ENCODE results near the gene BCL11B. TPM values are rescaled to one million over a fixed set of nuclear protein-coding genes. Genes with fewer than 3 reads are reported as not detected.

The BCL11B gene
- total and polyA plus RNA-seq, 2 experiments from 2014 or later = 0.04 to 2.8 TPM

- Histone ChIP-seq H3K4me1 (ENCODE audit: low read depth) (no peaks in the 10 kb centered on the region), H3K27me3 (no peaks in the 10 kb centered on the region), H3K4me3 (no peak overlapping the region), H3K36me3 (no peaks in the 10 kb centered on the region), H3K27ac (no peak overlapping the region), H3K9me3 (ENCODE audit: low read depth) (no peaks in the 10 kb centered on the region)
- DNase-seq (ENCODE audit: low read depth in 1 of 2, low spot score in 1 of 2) = no peak
- no peak for TF ChIP-seq CTCF (IDR thresholded peaks at IDR 0.05; ENCODE audit: low read depth, low read length)
Observed at GRCh38 chr14:99128185-99128584, 143.8 kb downstream of the BCL11B start.

- Histone ChIP-seq H3K9me3 (ENCODE audit: low read depth) (no peaks in the 10 kb centered on the region), H3K27ac (no peak overlapping the region), H3K36me3 (no peaks in the 10 kb centered on the region), H3K4me3 (no peak overlapping the region), H3K27me3 (no peaks in the 10 kb centered on the region), H3K4me1 (ENCODE audit: low read depth) (no peaks in the 10 kb centered on the region)
- no peak for TF ChIP-seq CTCF (IDR thresholded peaks at IDR 0.05; ENCODE audit: low read depth, low read length)
- peak in 1 of 2 donors; percentile 64 for DNase-seq (ENCODE audit: low read depth in 1 of 2, low spot score in 1 of 2)
Observed at GRCh38 chr14:99127651-99128167, 144.3 kb downstream of the BCL11B start.

GRCh38 chr14:99125616-99126431, 146.2 kb downstream of the BCL11B start:
- Histone ChIP-seq H3K4me3 (no peak overlapping the region), H3K36me3 (no peaks in the 10 kb centered on the region), H3K4me1 (ENCODE audit: low read depth) (no peaks in the 10 kb centered on the region), H3K27me3 (no peaks in the 10 kb centered on the region), H3K27ac (no peak overlapping the region), H3K9me3 (ENCODE audit: low read depth) (no peaks in the 10 kb centered on the region)
- TF ChIP-seq CTCF (IDR thresholded peaks at IDR 0.05; ENCODE audit: low read depth, low read length) = no peak
- DNase-seq (ENCODE audit: low read depth in 1 of 2, low spot score in 1 of 2) = no peak

- Histone ChIP-seq H3K9me3 (ENCODE audit: low read depth) (no peaks in the 10 kb centered on the region), H3K27me3 (no peaks in the 10 kb centered on the region), H3K4me3 (no peak overlapping the region), H3K36me3 (no peaks in the 10 kb centered on the region), H3K4me1 (ENCODE audit: low read depth) (no peaks in the 10 kb centered on the region), H3K27ac (no peak overlapping the region)
- no peak for DNase-seq (ENCODE audit: low read depth in 1 of 2, low spot score in 1 of 2)
- no peak for TF ChIP-seq CTCF (IDR thresholded peaks at IDR 0.05; ENCODE audit: low read depth, low read length)
Observed at GRCh38 chr14:99125113-99125512, 146.9 kb downstream of the BCL11B start.

- no peaks in the 10 kb centered on the region for H3K4me1 ChIP-seq (ENCODE audit: low read depth)
- H3K27ac ChIP-seq = no peak overlapping the region
- no peak for TF ChIP-seq CTCF (IDR thresholded peaks at IDR 0.05; ENCODE audit: low read depth, low read length)
- no peaks in the 10 kb centered on the region for H3K27me3 ChIP-seq
- H3K36me3 ChIP-seq = no peaks in the 10 kb centered on the region
- no peak for DNase-seq (ENCODE audit: low read depth in 1 of 2, low spot score in 1 of 2)
- no peak overlapping the region for H3K4me3 ChIP-seq
- H3K9me3 ChIP-seq (ENCODE audit: low read depth) = no peaks in the 10 kb centered on the region
Observed at GRCh38 chr14:99124482-99125105, 147.4 kb downstream of the BCL11B start.
